GM21381 (cell line): ENCODE measurements around the gene RFESD.

ENCODE experiments used
- ATAC-seq: cut with Tn5 transposase; IDR thresholded peaks from one replicate; pipeline ENCODE4 v1.9.1; 2021; ENCODE audit warnings: mild to moderate bottlenecking, moderate library complexity; ENCODE audit not compliant: unreplicated experiment

The RFESD gene

GRCh38 chr5:95646569-95647431, at the start of gene RFESD:
Gene RFESD (plus strand): TSS chr5:95646777. CDS start chr5:95652272, 5,495 bp downstream.
- ATAC-seq = peak; percentile 97

GRCh38 chr5:95599252-95599651, 47.3 kb upstream of the RFESD start:
- no peak for ATAC-seq

- no peak for ATAC-seq
These were observed 46.0 kb upstream of the RFESD start for GRCh38 chr5:95600557-95600956.

GRCh38 chr5:95605786-95606185, 40.8 kb upstream of the RFESD start:
- no peak for ATAC-seq

- no peak for ATAC-seq
These were observed 40.2 kb upstream of the RFESD start for GRCh38 chr5:95606419-95606818.

GRCh38 chr5:95609711-95610110, 36.9 kb upstream of the RFESD start:
- ATAC-seq = no peak

GRCh38 chr5:95610546-95610945, 36.0 kb upstream of the RFESD start:
- ATAC-seq = no peak

GRCh38 chr5:95611396-95611795, 35.2 kb upstream of the RFESD start:
- ATAC-seq = no peak

- no peak for ATAC-seq
These were observed 33.1 kb upstream of the RFESD start for GRCh38 chr5:95613514-95613913.

- ATAC-seq = peak; percentile 50
These were observed 31.5 kb upstream of the RFESD start for GRCh38 chr5:95615164-95615467.

GRCh38 chr5:95617057-95617456, 29.5 kb upstream of the RFESD start:
- ATAC-seq = no peak

GRCh38 chr5:95619096-95619495, 27.5 kb upstream of the RFESD start:
- no peak for ATAC-seq

- ATAC-seq = no peak
These were observed 27.0 kb upstream of the RFESD start for GRCh38 chr5:95619514-95620029.

- ATAC-seq = peak; percentile 62
These were observed 26.3 kb upstream of the RFESD start, which contains the start of gene GPR150 for GRCh38 chr5:95620030-95620869. Gene GPR150 (plus strand): TSS chr5:95620087. CDS start chr5:95620276, 189 bp downstream.

- peak; percentile 39 for ATAC-seq
These were observed 25.4 kb upstream of the RFESD start for GRCh38 chr5:95620870-95621838.

- ATAC-seq = no peak
These were observed 24.5 kb upstream of the RFESD start for GRCh38 chr5:95621839-95622629.

GRCh38 chr5:95623706-95624105, 22.9 kb upstream of the RFESD start:
- no peak for ATAC-seq

- ATAC-seq = no peak
These were observed 22.2 kb upstream of the RFESD start for GRCh38 chr5:95624368-95624767.

- no peak for ATAC-seq
These were observed 19.9 kb upstream of the RFESD start for GRCh38 chr5:95626701-95627100.
